ENCODE results near the gene SLC17A8. TPM values are rescaled to one million over a fixed set of nuclear protein-coding genes. Genes with fewer than 3 reads are reported as not detected.
A peak's percentile ranks its signal among the peaks of the same experiment; 100 is the strongest.

Gene SLC17A8
- polyA plus RNA-seq, 1 donor = 0.35 TPM

GRCh38 chr12:100371146-100371545, 14.3 kb downstream of the SLC17A8 start:
- no peak for DNase-seq

- DNase-seq = no peak
Observed at GRCh38 chr12:100372853-100373640, 16.2 kb downstream of the SLC17A8 start.

GRCh38 chr12:100375038-100375735, 18.3 kb downstream of the SLC17A8 start:
- no peak for DNase-seq

GRCh38 chr12:100376161-100376560, 19.3 kb downstream of the SLC17A8 start:
- DNase-seq = no peak

GRCh38 chr12:100381379-100381778, 24.5 kb downstream of the SLC17A8 start:
- DNase-seq = no peak

GRCh38 chr12:100382338-100382737, 25.5 kb downstream of the SLC17A8 start:
- no peak for DNase-seq

- DNase-seq = no peak
Observed at GRCh38 chr12:100383586-100384558, 27.0 kb downstream of the SLC17A8 start.

GRCh38 chr12:100384559-100384935, 27.7 kb downstream of the SLC17A8 start:
- no peak for DNase-seq

- DNase-seq = no peak
Observed at GRCh38 chr12:100388382-100388781, 31.5 kb downstream of the SLC17A8 start.

- DNase-seq = no peak
Observed at GRCh38 chr12:100391856-100392255, 35.0 kb downstream of the SLC17A8 start.

GRCh38 chr12:100393200-100393599, 36.3 kb downstream of the SLC17A8 start:
- DNase-seq = no peak

- no peak for DNase-seq
Observed at GRCh38 chr12:100395811-100396210, 38.9 kb downstream of the SLC17A8 start.

GRCh38 chr12:100398307-100398706, 41.4 kb downstream of the SLC17A8 start:
- no peak for DNase-seq

GRCh38 chr12:100399095-100399494, 42.2 kb downstream of the SLC17A8 start:
- DNase-seq = no peak

GRCh38 chr12:100401660-100402059, 44.8 kb downstream of the SLC17A8 start:
- DNase-seq = no peak

GRCh38 chr12:100402763-100403162, 45.9 kb downstream of the SLC17A8 start:
- no peak for DNase-seq

- no peak for DNase-seq
Observed at GRCh38 chr12:100403446-100403845, 46.6 kb downstream of the SLC17A8 start.

- peak; percentile 35 for DNase-seq
Observed at GRCh38 chr12:100404769-100405407, 48.0 kb downstream of the SLC17A8 start.

- DNase-seq = no peak
Observed at GRCh38 chr12:100413001-100413400, 56.1 kb downstream of the SLC17A8 start.

GRCh38 chr12:100414739-100415138, 57.9 kb downstream of the SLC17A8 start:
- DNase-seq = no peak

- DNase-seq = no peak
Observed at GRCh38 chr12:100422646-100423045, 65.8 kb downstream of the SLC17A8 start.

GRCh38 chr12:100426145-100426544, 69.3 kb downstream of the SLC17A8 start:
- no peak for DNase-seq

Measured in left kidney (tissue), 2 donors.